BJ (cell line): ENCODE measurements around the gene ISCA2. TPM values are rescaled to one million over a fixed set of nuclear protein-coding genes. Genes with fewer than 3 reads are reported as not detected.

Experiments
- CTCF ChIA-PET: fragments of 350-600 bp; formaldehyde crosslinking; extraction: SDS; loops from one replicate; lab custom pipeline; 2021; ENCODE audit warnings: antibody characterized with exemption, inconsistent platforms; lab: Yijun Ruan, JAX
- POLR2A ChIA-PET: fragments of 300-600 bp; sonication (Branson Sonifier 250); formaldehyde crosslinking; extraction: SDS; loops from one replicate; lab custom pipeline; 2021; ENCODE audit warnings: antibody characterized with exemption; lab: Charles Lee
- DNase-seq: peaks from one replicate; pipeline ENCODE4 v3.0.0-alpha.2; 2011; ENCODE audit warnings: low read depth
- H3K27me3 ChIP-seq: 2 replicates; pipeline ENCODE4 v1.6.0; 2011; ENCODE audit warnings: low read length; ENCODE audit not compliant: control insufficient read depth, insufficient read depth
- H3K36me3 ChIP-seq: 2 replicates; pipeline ENCODE4 v1.5.1; 2011; ENCODE audit warnings: low read length; ENCODE audit not compliant: control insufficient read depth, insufficient read depth
- H3K4me3 ChIP-seq: 2 replicates; pipeline ENCODE4 v1.5.1; 2011; ENCODE audit warnings: low read depth, mild to moderate bottlenecking, control low read depth, low read length
- CTCF ChIP-seq: IDR thresholded peaks from 2 replicates; pipeline ENCODE4 v1.5.1; 2011; ENCODE audit warnings: low read depth, mild to moderate bottlenecking, control low read depth, inconsistent platforms, low read length, moderate library complexity; ENCODE audit not compliant: insufficient read depth
- polyA plus RNA-seq: library from polyadenylated mRNA; depleted of rRNA; stranded (reverse); fragments of >200 nt; gene quantifications from 2 replicates; pipeline ENCODE4 v1.2.3, GENCODE V29; 2011

The ISCA2 gene
- polyA plus RNA-seq, 1 experiment, result 13.0 TPM

- no peaks in the 10 kb centered on the region for H3K27me3 ChIP-seq
- no peak for TF ChIP-seq CTCF
- POLR2A ChIA-PET, result no interaction called here
- CTCF ChIA-PET, result interaction anchor here (1.1 kb wide), 2 partner anchors 10 to 22 kb away, joined by 3 read pairs; no protein-coding TSS in a partner anchor
- H3K36me3 ChIP-seq, result peaks cover 5% of the 10 kb centered on the region
- H3K4me3 ChIP-seq, result no peak overlapping the region
- DNase-seq, result no peak
These were observed 34.2 kb downstream of the ISCA2 start for GRCh38 chr14:74527736-74528280.

GRCh38 chr14:74528406-74528805, 34.8 kb downstream of the ISCA2 start:
- no peak for DNase-seq
- CTCF ChIA-PET, result interaction anchor here (1.1 kb wide), 2 partner anchors 9 to 22 kb away, joined by 3 read pairs; no protein-coding TSS in a partner anchor
- Histone ChIP-seq H3K4me3 (no peak overlapping the region), H3K27me3 (no peaks in the 10 kb centered on the region), H3K36me3 (peaks cover 4% of the 10 kb centered on the region)
- POLR2A ChIA-PET, result no interaction called here
- TF ChIP-seq CTCF, result no peak

GRCh38 chr14:74528886-74529285, 35.3 kb downstream of the ISCA2 start:
- ChIA-PET CTCF (interaction anchor here (1.1 kb wide), 1 partner anchor 21 kb away, joined by 3 read pairs; no protein-coding TSS in a partner anchor), POLR2A (no interaction called here)
- peaks cover 4% of the 10 kb centered on the region for H3K36me3 ChIP-seq

GRCh38 chr14:74531006-74531405, 37.4 kb downstream of the ISCA2 start:
- Histone ChIP-seq H3K27me3 (no peaks in the 10 kb centered on the region), H3K36me3 (peaks cover 6% of the 10 kb centered on the region), H3K4me3 (no peak overlapping the region)
- CTCF ChIA-PET, result interaction anchor here (0.8 to 0.9 kb wide), 2 partner anchors 78 to 274 kb away, joined by 3 to 4 read pairs; no protein-coding TSS in a partner anchor
- no peak for TF ChIP-seq CTCF
- POLR2A ChIA-PET, result interaction anchor here (0.6 kb wide), 1 partner anchor 263 kb away, joined by 3 read pairs; no protein-coding TSS in a partner anchor
- DNase-seq, result no peak

More at GRCh38 chr14:74528886-74529285, 35.3 kb downstream of the ISCA2 start:
- H3K4me3 ChIP-seq, result no peak overlapping the region
- no peaks in the 10 kb centered on the region for H3K27me3 ChIP-seq
- TF ChIP-seq CTCF, result no peak
- DNase-seq, result no peak

- Histone ChIP-seq H3K27me3 (no peaks in the 10 kb centered on the region), H3K36me3 (peaks cover 6% of the 10 kb centered on the region), H3K4me3 (no peak overlapping the region)
- TF ChIP-seq CTCF, result no peak
- ChIA-PET POLR2A (interaction anchor here (0.6 kb wide), 1 partner anchor 262 kb away, joined by 3 read pairs; no protein-coding TSS in a partner anchor), CTCF (interaction anchor here (0.6 to 1.3 kb wide), 4 partner anchors 32 to 273 kb away, joined by 3 to 4 read pairs (median 3); no protein-coding TSS in a partner anchor)
- DNase-seq, result no peak
These were observed 37.9 kb downstream of the ISCA2 start for GRCh38 chr14:74531467-74531866.
